ENCODE measurements around the gene PUS1. TPM values are rescaled to one million over a fixed set of nuclear protein-coding genes. Genes with fewer than 3 reads are reported as not detected.
A peak's percentile ranks its signal among the peaks of the same experiment; 100 is the strongest.

PUS1 gene
- total and polyA plus RNA-seq, 2 of the 8 experiments (the other 6 are each of a cell fraction or from before 2014, with no cell fraction given): 48.1 to 81.2 TPM

GRCh38 chr12:131909752-131910219 is 19.3 kb upstream of the PUS1 start:
- Histone ChIP-seq H2BK5ac (ENCODE audit: low read depth, low read length) (no peak overlapping the region; the same call in 1 of the 2 replicates), H3K23ac (ENCODE audit: insufficient read length) (no peak overlapping the region), H3K4me1 (replicated peaks in 1 of 4; ENCODE audit: control insufficient read depth in 3 of 4, insufficient read depth in 4 of 4, low read length in 3 of 4) (no peaks in the 10 kb centered on the region), H2BK120ac (replicated peaks; ENCODE audit: low read depth, low read length) (no peak overlapping the region), H4K8ac (ENCODE audit: extremely low read depth, insufficient read depth, low read length) (0 out of 2 replicates have a peak overlapping the region, but pooled peaks have one; percentile 25), H3K23me2 (ENCODE audit: low read depth, low read length) (no peaks in the 10 kb centered on the region), H3K14ac (ENCODE audit: insufficient read length) (no peak overlapping the region), H3K27me3 (replicated peaks in 1 of 4; ENCODE audit: control insufficient read depth in 3 of 4, extremely low read depth in 1 of 4, insufficient read depth in 3 of 4, low read length in 3 of 4) (no peaks in the 10 kb centered on the region), H3K4me2 (ENCODE audit: insufficient read depth in 1 of 2, low read depth in 2 of 2, low read length in 2 of 2) (no peak overlapping the region), H3K4ac (replicated peaks; ENCODE audit: insufficient read length, low read depth, low read length) (no peak overlapping the region), H2BK15ac (ENCODE audit: low read length) (no peak overlapping the region), H3K9ac (replicated peaks in 1 of 4; ENCODE audit: extremely low read depth in 1 of 4, low read depth in 3 of 4, low read length in 3 of 4) (no peak overlapping the region), H2AK5ac (ENCODE audit: low read depth, low read length) (no peak overlapping the region), H4K91ac (replicated peaks; ENCODE audit: insufficient read length, low read length) (no peak overlapping the region), H3K56ac (replicated peaks; ENCODE audit: insufficient read length, low read depth, low read length) (no peak overlapping the region), H2AFZ (ENCODE audit: low read length) (no peak overlapping the region), H3K79me1 (ENCODE audit: low read depth, low read length) (peaks cover 5% of the 10 kb centered on the region; the same call in 1 of the 2 replicates), H3K36me3 (ENCODE audit: control insufficient read depth in 2 of 4, insufficient read depth in 4 of 4, low read length in 3 of 4) (peaks cover 4 to 58% (median 25%) of the 10 kb centered on the region in 4 experiments; a peak in 6 of 8 replicates), H2BK12ac (ENCODE audit: low read depth, low read length) (no peak overlapping the region), H3K27ac (ENCODE audit: low read depth, low read length) (no peak overlapping the region), H3K18ac (ENCODE audit: extremely low read depth, low read length) (no peak overlapping the region), H2BK20ac (ENCODE audit: low read length) (no peak overlapping the region), H3K9me3 (ENCODE audit: insufficient read depth in 2 of 2, low read depth in 1 of 2, low read length in 1 of 2) (no peaks in the 10 kb centered on the region), H4K20me1 (replicated peaks in 1 of 2; ENCODE audit: control insufficient read depth in 1 of 2, insufficient read depth in 2 of 2, low read length in 2 of 2) (peaks cover 5 to 10% of the 10 kb centered on the region in 2 experiments), H3K79me2 (ENCODE audit: control insufficient read depth in 1 of 2, insufficient read depth in 2 of 2, low read length in 2 of 2) (peaks cover 0 to 5% of the 10 kb centered on the region in 2 experiments; a peak in 1 of 4 replicates), H4K5ac (ENCODE audit: insufficient read length, low read depth, low read length) (no peak overlapping the region), H3K4me3 (ENCODE audit: extremely low read depth in 1 of 4, insufficient read depth in 2 of 4, low read depth in 3 of 4, low read length in 4 of 4) (no peak overlapping the region)
- FAIRE-seq: no peak
- CTCF ChIA-PET (ENCODE audit: partially characterized antibody): interaction anchor here (0.7 kb wide), 1 partner anchor 8 kb away, joined by 4 read pairs; no protein-coding TSS in a partner anchor
- TF ChIP-seq BRCA1 (IDR thresholded peaks at IDR 0.05; ENCODE audit: low read depth, low read length): no peak
- TF ChIP-seq RBBP5 (IDR thresholded peaks at IDR 0.05; ENCODE audit: borderline replicate concordance, low read depth, low read length): no peak
- no peak for TF ChIP-seq SAP30 (IDR thresholded peaks at IDR 0.05; ENCODE audit: insufficient read depth, insufficient replicate concordance, low read length)
- TF ChIP-seq TAF1 (IDR thresholded peaks at IDR 0.05; ENCODE audit: low read depth, low read length): no peak
- no peak for TF ChIP-seq POLR2AphosphoS5 (IDR thresholded peaks at IDR 0.05; ENCODE audit: low read depth, low read length)
- no peak for TF ChIP-seq TCF12 (IDR thresholded peaks at IDR 0.05; ENCODE audit: low read depth, low read length)
- TF ChIP-seq POU5F1 (IDR thresholded peaks at IDR 0.05; ENCODE audit: low read depth, low read length): no peak
- no peak for TF ChIP-seq RNF2 (IDR thresholded peaks at IDR 0.05; ENCODE audit: borderline replicate concordance, low read depth, low read length, missing control alignments, poor library complexity, severe bottlenecking)
- no peak for TF ChIP-seq CBX8 (IDR thresholded peaks at IDR 0.05; ENCODE audit: borderline replicate concordance, low read depth, low read length)
- no peak for TF ChIP-seq HDAC6 (IDR thresholded peaks at IDR 0.05; ENCODE audit: low read depth, low read length)
- TF ChIP-seq POLR2A (IDR thresholded peaks at IDR 0.05; ENCODE audit: control extremely low read depth in 1 of 2, low read depth in 2 of 2, low read length in 2 of 2): no peak
- 95% methylated on average over 14 of the region's 26 CpGs; no CpG with 5 or more reads in 1 of the 2 experiments for WGBS, 2 experiments (ENCODE audit: extremely low coverage in 1 of 2, insufficient coverage in 1 of 2, insufficient read length in 1 of 2, insufficient replicate concordance in 2 of 2, low coverage in 1 of 2, low lambda C conversion rate in 2 of 2, missing lambda C conversion rate in 1 of 2)
- POLR2A ChIA-PET (ENCODE audit: partially characterized antibody): interaction anchor here (0.8 to 6.5 kb wide), 3 partner anchors 8 to 14 kb away, joined by 3 to 27 read pairs (median 3); no protein-coding TSS in a partner anchor
- no peak for DNase-seq (ENCODE audit: low read depth in 1 of 2, low spot score in 2 of 2)
